ENCODE data around the gene SLC22A5. TPM values are rescaled to one million over a fixed set of nuclear protein-coding genes. Genes with fewer than 3 reads are reported as not detected.

Gene SLC22A5
- total RNA-seq, 1 donor from 2014 or later: 21.6 TPM

- Mint-ChIP-seq H3K4me1 (ENCODE audit: unreplicated experiment) (peaks cover 38% of the 10 kb centered on the region), H3K27me3 (no peaks in the 10 kb centered on the region), H3K9me3 (no peaks in the 10 kb centered on the region), H3K36me3 (peaks cover 18% of the 10 kb centered on the region), H3K27ac (no peak overlapping the region), H3K4me3 (no peak overlapping the region)
- no peak for TF ChIP-seq CTCF (conservative IDR thresholded peaks at IDR 0.05)
- DNase-seq (ENCODE audit: extremely low spot score, unreplicated experiment): peak; percentile 31
These were observed 15.1 kb downstream of the SLC22A5 start for GRCh38 chr5:132384506-132385050.

- Mint-ChIP-seq H3K4me3 (no peak overlapping the region), H3K4me1 (ENCODE audit: unreplicated experiment) (peaks cover 45% of the 10 kb centered on the region), H3K27me3 (no peaks in the 10 kb centered on the region), H3K27ac (peak overlapping the region; percentile 97), H3K9me3 (no peaks in the 10 kb centered on the region), H3K36me3 (peaks cover 16% of the 10 kb centered on the region)
- DNase-seq (ENCODE audit: extremely low spot score, unreplicated experiment): peak; percentile 62
- peak; percentile 76 for TF ChIP-seq CTCF (conservative IDR thresholded peaks at IDR 0.05)
These were observed 16.0 kb downstream of the SLC22A5 start for GRCh38 chr5:132385326-132386105.

GRCh38 chr5:132386644-132387286, 17.3 kb downstream of the SLC22A5 start:
- Mint-ChIP-seq H3K36me3 (peaks cover 17% of the 10 kb centered on the region), H3K4me3 (peak overlapping the region; percentile 39), H3K27me3 (no peaks in the 10 kb centered on the region), H3K9me3 (no peaks in the 10 kb centered on the region), H3K27ac (peak overlapping the region; percentile 97), H3K4me1 (ENCODE audit: unreplicated experiment) (peaks cover 51% of the 10 kb centered on the region)
- peak; percentile 72 for DNase-seq (ENCODE audit: extremely low spot score, unreplicated experiment)
- TF ChIP-seq CTCF (conservative IDR thresholded peaks at IDR 0.05): peak; percentile 75

- DNase-seq (ENCODE audit: extremely low spot score, unreplicated experiment): peak; percentile 66
- H3K27me3 Mint-ChIP-seq: no peaks in the 10 kb centered on the region
- no peaks in the 10 kb centered on the region for H3K9me3 Mint-ChIP-seq
- H3K4me3 Mint-ChIP-seq: peak overlapping the region; percentile 79
- H3K36me3 Mint-ChIP-seq: peaks cover 14% of the 10 kb centered on the region
- H3K4me1 Mint-ChIP-seq (ENCODE audit: unreplicated experiment): peaks cover 51% of the 10 kb centered on the region
- TF ChIP-seq CTCF (conservative IDR thresholded peaks at IDR 0.05): no peak
- H3K27ac Mint-ChIP-seq: peak overlapping the region; percentile 97
These were observed 18.2 kb downstream of the SLC22A5 start for GRCh38 chr5:132387640-132388117.

GRCh38 chr5:132388244-132389050, 18.9 kb downstream of the SLC22A5 start:
- no peaks in the 10 kb centered on the region for H3K9me3 Mint-ChIP-seq
- DNase-seq (ENCODE audit: extremely low spot score, unreplicated experiment): peak; percentile 49
- TF ChIP-seq CTCF (conservative IDR thresholded peaks at IDR 0.05): no peak
- H3K27ac Mint-ChIP-seq: peak overlapping the region; percentile 97
- no peaks in the 10 kb centered on the region for H3K27me3 Mint-ChIP-seq
- peaks cover 13% of the 10 kb centered on the region for H3K36me3 Mint-ChIP-seq
- H3K4me3 Mint-ChIP-seq: peak overlapping the region; percentile 79
- peaks cover 51% of the 10 kb centered on the region for H3K4me1 Mint-ChIP-seq (ENCODE audit: unreplicated experiment)
